Measurements from ENCODE around the gene RING1. TPM values are rescaled to one million over a fixed set of nuclear protein-coding genes. Genes with fewer than 3 reads are reported as not detected.

Gene RING1
- total RNA-seq, 1 donor from 2014 or later: 30.8 TPM

- no peak overlapping the region for H3K27ac ChIP-seq (ENCODE audit: low read depth, low read length)
- no peak overlapping the region for H3K9ac ChIP-seq (ENCODE audit: low read length)
- no peak overlapping the region for H3K4me2 ChIP-seq (ENCODE audit: low read length)
- no peaks in the 10 kb centered on the region for H4K20me1 ChIP-seq (ENCODE audit: insufficient read depth, low read length)
- no peak for FAIRE-seq
- Mint-ChIP-seq H3K36me3 (ENCODE audit: low read depth, unreplicated experiment) (no peaks in the 10 kb centered on the region), H3K27me3 (ENCODE audit: low read depth, unreplicated experiment) (peaks cover 44% of the 10 kb centered on the region), H3K4me3 (ENCODE audit: unreplicated experiment) (no peak overlapping the region), H3K4me1 (ENCODE audit: low read depth, unreplicated experiment) (no peaks in the 10 kb centered on the region), H3K9me3 (ENCODE audit: unreplicated experiment) (peaks cover 3% of the 10 kb centered on the region), H3K27ac (ENCODE audit: unreplicated experiment) (no peak overlapping the region)
- H2AFZ ChIP-seq (ENCODE audit: low read depth, low read length): no peak overlapping the region
- H3K9me3 ChIP-seq (ENCODE audit: insufficient read depth, low read depth, low read length): no peaks in the 10 kb centered on the region
- DNase-seq (ENCODE audit: low read depth): no peak
- H3K4me1 ChIP-seq (ENCODE audit: insufficient read depth, low read length): no peaks in the 10 kb centered on the region
- no peak overlapping the region for H3K4me3 ChIP-seq (ENCODE audit: insufficient read depth, low read depth, low read length)
- no peaks in the 10 kb centered on the region for H3K36me3 ChIP-seq (ENCODE audit: insufficient read depth, low read length)
- TF ChIP-seq EZH2 (IDR thresholded peaks at IDR 0.05; ENCODE audit: insufficient read depth, low read length): no peak
- TF ChIP-seq CTCF (IDR thresholded peaks at IDR 0.05; ENCODE audit: insufficient read depth, low read depth, low read length): no peak
- peaks cover 26% of the 10 kb centered on the region for H3K27me3 ChIP-seq (ENCODE audit: insufficient read depth, low read length)
- H3K79me2 ChIP-seq (ENCODE audit: insufficient read depth, low read length): no peaks in the 10 kb centered on the region
Measured at GRCh38 chr6:33236328-33236727, 28.0 kb downstream of the RING1 start.

GRCh38 chr6:33236852-33237251 is 28.6 kb downstream of the RING1 start:
- FAIRE-seq (no peak), DNase-seq (ENCODE audit: low read depth) (no peak)
- H3K27me3 ChIP-seq (ENCODE audit: insufficient read depth, low read length): peaks cover 23% of the 10 kb centered on the region
- H3K36me3 Mint-ChIP-seq (ENCODE audit: low read depth, unreplicated experiment): no peaks in the 10 kb centered on the region
- no peaks in the 10 kb centered on the region for H3K9me3 ChIP-seq (ENCODE audit: insufficient read depth, low read depth, low read length)
- H3K9me3 Mint-ChIP-seq (ENCODE audit: unreplicated experiment): peaks cover 3% of the 10 kb centered on the region
- H4K20me1 ChIP-seq (ENCODE audit: insufficient read depth, low read length): no peaks in the 10 kb centered on the region
- H3K4me3 Mint-ChIP-seq (ENCODE audit: unreplicated experiment): no peak overlapping the region
- TF ChIP-seq CTCF (IDR thresholded peaks at IDR 0.05; ENCODE audit: insufficient read depth, low read depth, low read length) (no peak), EZH2 (IDR thresholded peaks at IDR 0.05; ENCODE audit: insufficient read depth, low read length) (no peak)
- H3K79me2 ChIP-seq (ENCODE audit: insufficient read depth, low read length): no peaks in the 10 kb centered on the region
- peaks cover 42% of the 10 kb centered on the region for H3K27me3 Mint-ChIP-seq (ENCODE audit: low read depth, unreplicated experiment)
- H3K27ac Mint-ChIP-seq (ENCODE audit: unreplicated experiment): no peak overlapping the region
- no peak overlapping the region for H2AFZ ChIP-seq (ENCODE audit: low read depth, low read length)
- H3K4me2 ChIP-seq (ENCODE audit: low read length): no peak overlapping the region
- no peak overlapping the region for H3K4me3 ChIP-seq (ENCODE audit: insufficient read depth, low read depth, low read length)
- H3K4me1 Mint-ChIP-seq (ENCODE audit: low read depth, unreplicated experiment): no peaks in the 10 kb centered on the region
- no peaks in the 10 kb centered on the region for H3K4me1 ChIP-seq (ENCODE audit: insufficient read depth, low read length)
- no peak overlapping the region for H3K9ac ChIP-seq (ENCODE audit: low read length)
- H3K27ac ChIP-seq (ENCODE audit: low read depth, low read length): no peak overlapping the region
- H3K36me3 ChIP-seq (ENCODE audit: insufficient read depth, low read length): no peaks in the 10 kb centered on the region

GRCh38 chr6:33237741-33238140 is 29.4 kb downstream of the RING1 start:
- TF ChIP-seq EZH2 (IDR thresholded peaks at IDR 0.05; ENCODE audit: insufficient read depth, low read length) (no peak), CTCF (IDR thresholded peaks at IDR 0.05; ENCODE audit: insufficient read depth, low read depth, low read length) (no peak)
- Mint-ChIP-seq H3K4me1 (ENCODE audit: low read depth, unreplicated experiment) (no peaks in the 10 kb centered on the region), H3K36me3 (ENCODE audit: low read depth, unreplicated experiment) (no peaks in the 10 kb centered on the region), H3K27ac (ENCODE audit: unreplicated experiment) (no peak overlapping the region), H3K9me3 (ENCODE audit: unreplicated experiment) (peaks cover 3% of the 10 kb centered on the region), H3K27me3 (ENCODE audit: low read depth, unreplicated experiment) (peaks cover 47% of the 10 kb centered on the region), H3K4me3 (ENCODE audit: unreplicated experiment) (no peak overlapping the region)
- no peak overlapping the region for H3K9ac ChIP-seq (ENCODE audit: low read length)
- H3K9me3 ChIP-seq (ENCODE audit: insufficient read depth, low read depth, low read length): no peaks in the 10 kb centered on the region
- H4K20me1 ChIP-seq (ENCODE audit: insufficient read depth, low read length): no peaks in the 10 kb centered on the region
- no peaks in the 10 kb centered on the region for H3K79me2 ChIP-seq (ENCODE audit: insufficient read depth, low read length)
- H3K4me2 ChIP-seq (ENCODE audit: low read length): no peak overlapping the region
- H3K4me3 ChIP-seq (ENCODE audit: insufficient read depth, low read depth, low read length): no peak overlapping the region
- no peaks in the 10 kb centered on the region for H3K4me1 ChIP-seq (ENCODE audit: insufficient read depth, low read length)
- H3K27me3 ChIP-seq (ENCODE audit: insufficient read depth, low read length): peaks cover 23% of the 10 kb centered on the region
- FAIRE-seq: no peak
- no peaks in the 10 kb centered on the region for H3K36me3 ChIP-seq (ENCODE audit: insufficient read depth, low read length)
- no peak overlapping the region for H2AFZ ChIP-seq (ENCODE audit: low read depth, low read length)
- H3K27ac ChIP-seq (ENCODE audit: low read depth, low read length): no peak overlapping the region
- no peak for DNase-seq (ENCODE audit: low read depth)

All from astrocyte (in vitro differentiated cells and primary cell).